GM23338 (cell line): Measurements from ENCODE around the gene DPYSL5. TPM values are rescaled to one million over a fixed set of nuclear protein-coding genes. Genes with fewer than 3 reads are reported as not detected.
"Not testable (repeated sequence)": the region's sequence is repeated elsewhere in the genome, so short reads cannot be mapped to it uniquely, and the experiment has no call there.

Source experiments
- ATAC-seq: fragments of 200-7000 bp; cut with Tn5 transposase; 3 replicates; pipeline ENCODE4 v1.9.1; 2020
- DNase-seq: peaks from one replicate; pipeline ENCODE4 v3.0.0-alpha.2; 2015; ENCODE audit warnings: low spot score
- H2AFZ ChIP-seq: fragments of 200-600 bp; sonication (generic); 2 replicates; pipeline ENCODE4 v1.8.0; 2016; ENCODE audit warnings: antibody characterized with exemption, mild to moderate bottlenecking, moderate library complexity
- H3F3A ChIP-seq: fragments of 200-600 bp; sonication (generic); replicated peaks from 2 replicates; pipeline ENCODE4 v1.8.0; 2017; ENCODE audit warnings: antibody characterized with exemption, mixed run types, low read depth
- H3K27ac ChIP-seq: fragments of 200-600 bp; sonication (generic); 2 replicates; pipeline ENCODE4 v1.6.1; 2016; ENCODE audit warnings: low read depth
- H3K27me3 ChIP-seq: fragments of 200-600 bp; sonication (generic); 2 replicates; pipeline ENCODE4 v1.8.0; 2016; ENCODE audit warnings: mild to moderate bottlenecking, mixed run types, moderate library complexity; ENCODE audit not compliant: insufficient read depth
- H3K36me3 ChIP-seq: fragments of 200-600 bp; sonication (generic); 2 replicates; pipeline ENCODE4 v1.8.0; 2016; ENCODE audit warnings: mild to moderate bottlenecking; ENCODE audit not compliant: insufficient read depth
- H3K4me1 ChIP-seq: fragments of 200-600 bp; sonication (generic); 2 replicates; pipeline ENCODE4 v1.8.0; 2016; ENCODE audit warnings: mild to moderate bottlenecking, moderate library complexity; ENCODE audit not compliant: insufficient read depth
- H3K4me2 ChIP-seq: fragments of 200-600 bp; sonication (generic); 2 replicates; pipeline ENCODE4 v1.7.1; 2017; ENCODE audit warnings: mixed run types
- H3K4me3 ChIP-seq: fragments of 200-600 bp; sonication (generic); 2 replicates; pipeline ENCODE4 v1.6.1; 2016; ENCODE audit warnings: mixed run types
- H3K79me2 ChIP-seq: fragments of 200-600 bp; sonication (generic); replicated peaks from 2 replicates; pipeline ENCODE4 v1.8.0; 2017; ENCODE audit warnings: mild to moderate bottlenecking; ENCODE audit not compliant: insufficient read depth
- H3K9me2 ChIP-seq: fragments of 200-600 bp; sonication (generic); 2 replicates; pipeline ENCODE4 v1.8.0; 2017; ENCODE audit not compliant: insufficient read depth
- H4K20me1 ChIP-seq: fragments of 200-600 bp; sonication (generic); replicated peaks from 2 replicates; pipeline ENCODE4 v1.8.0; 2017; ENCODE audit warnings: mild to moderate bottlenecking; ENCODE audit not compliant: insufficient read depth
- H3K27ac Mint-ChIP-seq: 2 replicates; pipeline ENCODE4 v1.8.0; 2020; ENCODE audit warnings: inconsistent platforms, mild to moderate bottlenecking, moderate library complexity, mixed read lengths
- H3K27me3 Mint-ChIP-seq: 3 replicates; pipeline ENCODE4 v1.8.0; 2022; ENCODE audit warnings: low read depth, mild to moderate bottlenecking, moderate library complexity, mixed read lengths, inconsistent platforms; ENCODE audit not compliant: insufficient read depth, poor library complexity
- H3K36me3 Mint-ChIP-seq: 3 replicates; pipeline ENCODE4 v1.8.0; 2021; ENCODE audit warnings: low read depth, mild to moderate bottlenecking, inconsistent platforms, moderate library complexity, mixed read lengths
- H3K4me1 Mint-ChIP-seq: 3 replicates; pipeline ENCODE4 v1.8.0; 2020; ENCODE audit warnings: mild to moderate bottlenecking, inconsistent platforms, mixed read lengths
- H3K4me3 Mint-ChIP-seq: 3 replicates; pipeline ENCODE4 v1.8.0; 2021; ENCODE audit warnings: moderate library complexity, mild to moderate bottlenecking, inconsistent platforms, mixed read lengths
- H3K9me3 Mint-ChIP-seq: 3 replicates; pipeline ENCODE4 v1.8.0; 2020; ENCODE audit warnings: moderate library complexity, mild to moderate bottlenecking, inconsistent platforms, mixed read lengths
- EZH2 ChIP-seq: fragments of 200-600 bp; sonication (generic); IDR thresholded peaks from one replicate; pipeline ENCODE4 v1.8.0; 2017; ENCODE audit warnings: antibody characterized with exemption, mild to moderate bottlenecking, low read depth; ENCODE audit not compliant: unreplicated experiment
- JUNB ChIP-seq: IDR thresholded peaks from one replicate; pipeline ENCODE4 v1.6.1; 2016; ENCODE audit warnings: antibody characterized with exemption; ENCODE audit not compliant: unreplicated experiment
- POLR2AphosphoS5 ChIP-seq: IDR thresholded peaks from 2 replicates; pipeline ENCODE4 v1.6.1; 2016; ENCODE audit warnings: antibody characterized with exemption, low read depth
- ZNF114 ChIP-seq: fragments of 250-450 bp; sonication (Bioruptor Pico); IDR thresholded peaks from 2 replicates; pipeline ENCODE4 v1.5.0; 2020; ENCODE audit warnings: mild to moderate bottlenecking, moderate library complexity
- polyA plus RNA-seq: library from polyadenylated mRNA; unstranded; fragments of >200 nt; fragmentation: Nextera tagmentation; extraction: Ambion mirVana; gene quantifications from 2 replicates; pipeline ENCODE4 v1.2.1, GENCODE V29; 2016
- total RNA-seq: library from RNA; depleted of rRNA; stranded (reverse); fragments of >200 nt; shearing (Covaris generic); gene quantifications from 2 replicates; pipeline ENCODE4 v1.2.3, GENCODE V29; 2014
- TF ChIP-seq, protein P1 (sequence below): IDR thresholded peaks from 2 replicates; pipeline ENCODE4 v1.6.1; 2016; ENCODE audit warnings: antibody characterized with exemption
- TF ChIP-seq, protein P2 (sequence below), 2 experiments: fragments of 200-600 bp in 1 of 2; sonication (generic) in 1 of 2; conservative IDR thresholded peaks; 2 replicates each; pipeline versions ENCODE4 v1.5.1 to v1.6.1; 2016 to 2017; ENCODE audit warnings: antibody characterized with exemption in 2 of 2, low read depth in 2 of 2, mild to moderate bottlenecking in 2 of 2, moderate library complexity in 1 of 2
- TF ChIP-seq, protein P3 (sequence below): fragments of 250-450 bp; sonication (Bioruptor Pico); IDR thresholded peaks from 2 replicates; pipeline ENCODE4 v1.5.0; 2020; ENCODE audit warnings: mild to moderate bottlenecking, moderate library complexity
- TF ChIP-seq, protein P4 (sequence below): IDR thresholded peaks from one replicate; pipeline ENCODE4 v1.6.1; 2018; ENCODE audit warnings: antibody characterized with exemption; ENCODE audit not compliant: unreplicated experiment

The DPYSL5 gene
- total and polyA plus RNA-seq, 2 experiments from 2014 or later, result 3.1 to 8.1 TPM

DNA sequence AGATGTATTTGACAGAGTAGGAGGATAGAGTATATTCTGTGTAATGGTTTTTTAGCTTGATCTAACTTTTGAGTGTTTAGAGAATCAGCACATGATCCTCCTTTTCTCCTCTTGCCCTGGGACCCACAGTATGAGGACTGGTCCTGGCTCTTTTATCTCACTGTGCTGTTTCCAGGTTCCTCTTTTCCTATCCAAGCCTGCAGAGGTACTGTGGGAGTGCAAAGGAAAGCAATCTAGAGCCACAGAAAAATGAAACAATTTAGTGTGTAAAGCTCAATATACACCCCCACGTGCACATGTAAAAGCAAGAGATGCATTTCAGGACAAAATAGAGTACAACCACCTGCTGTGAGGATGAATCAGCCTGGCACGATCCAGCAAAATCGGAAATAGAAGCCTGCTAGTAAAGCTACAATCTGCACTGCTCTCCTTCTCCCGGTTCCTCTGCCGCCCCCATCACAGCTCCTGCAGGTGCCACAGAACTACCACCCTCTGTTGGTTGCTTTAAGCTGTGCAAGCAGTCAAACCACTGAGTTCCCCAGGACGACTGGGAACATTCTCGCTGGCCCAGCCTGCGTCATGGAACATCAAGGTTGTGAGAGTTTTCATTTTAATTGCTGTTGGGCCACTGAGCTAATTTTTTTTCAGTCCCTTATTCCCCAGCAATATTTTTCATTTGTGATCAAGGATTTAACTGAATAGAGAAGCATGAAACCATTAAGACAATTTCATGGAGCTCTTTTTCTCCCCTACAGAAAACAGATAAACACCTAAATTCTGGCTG, 74.7 kb downstream of the DPYSL5 start:
- H3F3A ChIP-seq, result no peaks in the 10 kb centered on the region
- DNase-seq, result peak; percentile 89
- H3K79me2 ChIP-seq, result no peaks in the 10 kb centered on the region
- Mint-ChIP-seq H3K27me3 (no peaks in the 10 kb centered on the region), H3K4me1 (peaks cover 23% of the 10 kb centered on the region), H3K4me3 (no peak overlapping the region), H3K36me3 (no peaks in the 10 kb centered on the region), H3K9me3 (no peaks in the 10 kb centered on the region), H3K27ac (no peak overlapping the region)
- H3K9me2 ChIP-seq, result no peaks in the 10 kb centered on the region
- no peak overlapping the region for H2AFZ ChIP-seq
- H3K36me3 ChIP-seq, result no peaks in the 10 kb centered on the region
- no peak overlapping the region for H3K4me2 ChIP-seq
- no peak overlapping the region for H3K27ac ChIP-seq
- H3K27me3 ChIP-seq, result no peaks in the 10 kb centered on the region
- peak; percentile 95 for ATAC-seq
- H3K4me1 ChIP-seq, result peaks cover 4% of the 10 kb centered on the region; the same call in 1 of the 2 replicates
- no peak overlapping the region for H3K4me3 ChIP-seq
- no peak for TF ChIP-seq ZNF114
- TF ChIP-seq, protein P1, sequence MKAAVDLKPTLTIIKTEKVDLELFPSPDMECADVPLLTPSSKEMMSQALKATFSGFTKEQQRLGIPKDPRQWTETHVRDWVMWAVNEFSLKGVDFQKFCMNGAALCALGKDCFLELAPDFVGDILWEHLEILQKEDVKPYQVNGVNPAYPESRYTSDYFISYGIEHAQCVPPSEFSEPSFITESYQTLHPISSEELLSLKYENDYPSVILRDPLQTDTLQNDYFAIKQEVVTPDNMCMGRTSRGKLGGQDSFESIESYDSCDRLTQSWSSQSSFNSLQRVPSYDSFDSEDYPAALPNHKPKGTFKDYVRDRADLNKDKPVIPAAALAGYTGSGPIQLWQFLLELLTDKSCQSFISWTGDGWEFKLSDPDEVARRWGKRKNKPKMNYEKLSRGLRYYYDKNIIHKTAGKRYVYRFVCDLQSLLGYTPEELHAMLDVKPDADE, result no peak
- TF ChIP-seq, protein P2, sequence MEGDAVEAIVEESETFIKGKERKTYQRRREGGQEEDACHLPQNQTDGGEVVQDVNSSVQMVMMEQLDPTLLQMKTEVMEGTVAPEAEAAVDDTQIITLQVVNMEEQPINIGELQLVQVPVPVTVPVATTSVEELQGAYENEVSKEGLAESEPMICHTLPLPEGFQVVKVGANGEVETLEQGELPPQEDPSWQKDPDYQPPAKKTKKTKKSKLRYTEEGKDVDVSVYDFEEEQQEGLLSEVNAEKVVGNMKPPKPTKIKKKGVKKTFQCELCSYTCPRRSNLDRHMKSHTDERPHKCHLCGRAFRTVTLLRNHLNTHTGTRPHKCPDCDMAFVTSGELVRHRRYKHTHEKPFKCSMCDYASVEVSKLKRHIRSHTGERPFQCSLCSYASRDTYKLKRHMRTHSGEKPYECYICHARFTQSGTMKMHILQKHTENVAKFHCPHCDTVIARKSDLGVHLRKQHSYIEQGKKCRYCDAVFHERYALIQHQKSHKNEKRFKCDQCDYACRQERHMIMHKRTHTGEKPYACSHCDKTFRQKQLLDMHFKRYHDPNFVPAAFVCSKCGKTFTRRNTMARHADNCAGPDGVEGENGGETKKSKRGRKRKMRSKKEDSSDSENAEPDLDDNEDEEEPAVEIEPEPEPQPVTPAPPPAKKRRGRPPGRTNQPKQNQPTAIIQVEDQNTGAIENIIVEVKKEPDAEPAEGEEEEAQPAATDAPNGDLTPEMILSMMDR (conservative IDR thresholded peaks at IDR 0.05; ENCODE audit: low read depth in 2 of 2), result peak; percentile 68 to 88
- no peak for TF ChIP-seq EZH2
- TF ChIP-seq, protein P3, sequence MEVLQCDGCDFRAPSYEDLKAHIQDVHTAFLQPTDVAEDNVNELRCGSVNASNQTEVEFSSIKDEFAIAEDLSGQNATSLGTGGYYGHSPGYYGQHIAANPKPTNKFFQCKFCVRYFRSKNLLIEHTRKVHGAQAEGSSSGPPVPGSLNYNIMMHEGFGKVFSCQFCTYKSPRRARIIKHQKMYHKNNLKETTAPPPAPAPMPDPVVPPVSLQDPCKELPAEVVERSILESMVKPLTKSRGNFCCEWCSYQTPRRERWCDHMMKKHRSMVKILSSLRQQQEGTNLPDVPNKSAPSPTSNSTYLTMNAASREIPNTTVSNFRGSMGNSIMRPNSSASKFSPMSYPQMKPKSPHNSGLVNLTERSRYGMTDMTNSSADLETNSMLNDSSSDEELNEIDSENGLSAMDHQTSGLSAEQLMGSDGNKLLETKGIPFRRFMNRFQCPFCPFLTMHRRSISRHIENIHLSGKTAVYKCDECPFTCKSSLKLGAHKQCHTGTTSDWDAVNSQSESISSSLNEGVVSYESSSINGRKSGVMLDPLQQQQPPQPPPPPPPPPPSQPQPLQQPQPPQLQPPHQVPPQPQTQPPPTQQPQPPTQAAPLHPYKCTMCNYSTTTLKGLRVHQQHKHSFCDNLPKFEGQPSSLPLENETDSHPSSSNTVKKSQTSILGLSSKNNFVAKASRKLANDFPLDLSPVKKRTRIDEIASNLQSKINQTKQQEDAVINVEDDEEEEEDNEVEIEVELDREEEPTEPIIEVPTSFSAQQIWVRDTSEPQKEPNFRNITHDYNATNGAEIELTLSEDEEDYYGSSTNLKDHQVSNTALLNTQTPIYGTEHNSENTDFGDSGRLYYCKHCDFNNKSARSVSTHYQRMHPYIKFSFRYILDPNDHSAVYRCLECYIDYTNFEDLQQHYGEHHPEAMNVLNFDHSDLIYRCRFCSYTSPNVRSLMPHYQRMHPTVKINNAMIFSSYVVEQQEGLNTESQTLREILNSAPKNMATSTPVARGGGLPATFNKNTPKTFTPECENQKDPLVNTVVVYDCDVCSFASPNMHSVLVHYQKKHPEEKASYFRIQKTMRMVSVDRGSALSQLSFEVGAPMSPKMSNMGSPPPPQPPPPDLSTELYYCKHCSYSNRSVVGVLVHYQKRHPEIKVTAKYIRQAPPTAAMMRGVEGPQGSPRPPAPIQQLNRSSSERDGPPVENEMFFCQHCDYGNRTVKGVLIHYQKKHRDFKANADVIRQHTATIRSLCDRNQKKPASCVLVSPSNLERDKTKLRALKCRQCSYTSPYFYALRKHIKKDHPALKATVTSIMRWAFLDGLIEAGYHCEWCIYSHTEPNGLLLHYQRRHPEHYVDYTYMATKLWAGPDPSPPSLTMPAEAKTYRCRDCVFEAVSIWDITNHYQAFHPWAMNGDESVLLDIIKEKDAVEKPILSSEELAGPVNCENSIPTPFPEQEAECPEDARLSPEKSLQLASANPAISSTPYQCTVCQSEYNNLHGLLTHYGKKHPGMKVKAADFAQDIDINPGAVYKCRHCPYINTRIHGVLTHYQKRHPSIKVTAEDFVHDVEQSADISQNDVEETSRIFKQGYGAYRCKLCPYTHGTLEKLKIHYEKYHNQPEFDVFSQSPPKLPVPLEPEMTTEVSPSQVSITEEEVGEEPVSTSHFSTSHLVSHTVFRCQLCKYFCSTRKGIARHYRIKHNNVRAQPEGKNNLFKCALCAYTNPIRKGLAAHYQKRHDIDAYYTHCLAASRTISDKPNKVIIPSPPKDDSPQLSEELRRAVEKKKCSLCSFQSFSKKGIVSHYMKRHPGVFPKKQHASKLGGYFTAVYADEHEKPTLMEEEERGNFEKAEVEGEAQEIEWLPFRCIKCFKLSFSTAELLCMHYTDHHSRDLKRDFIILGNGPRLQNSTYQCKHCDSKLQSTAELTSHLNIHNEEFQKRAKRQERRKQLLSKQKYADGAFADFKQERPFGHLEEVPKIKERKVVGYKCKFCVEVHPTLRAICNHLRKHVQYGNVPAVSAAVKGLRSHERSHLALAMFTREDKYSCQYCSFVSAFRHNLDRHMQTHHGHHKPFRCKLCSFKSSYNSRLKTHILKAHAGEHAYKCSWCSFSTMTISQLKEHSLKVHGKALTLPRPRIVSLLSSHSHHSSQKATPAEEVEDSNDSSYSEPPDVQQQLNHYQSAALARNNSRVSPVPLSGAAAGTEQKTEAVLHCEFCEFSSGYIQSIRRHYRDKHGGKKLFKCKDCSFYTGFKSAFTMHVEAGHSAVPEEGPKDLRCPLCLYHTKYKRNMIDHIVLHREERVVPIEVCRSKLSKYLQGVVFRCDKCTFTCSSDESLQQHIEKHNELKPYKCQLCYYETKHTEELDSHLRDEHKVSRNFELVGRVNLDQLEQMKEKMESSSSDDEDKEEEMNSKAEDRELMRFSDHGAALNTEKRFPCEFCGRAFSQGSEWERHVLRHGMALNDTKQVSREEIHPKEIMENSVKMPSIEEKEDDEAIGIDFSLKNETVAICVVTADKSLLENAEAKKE (CRISPR knock-in tag), result no peak
- TF ChIP-seq JUNB, result no peak
- TF ChIP-seq, protein P4, sequence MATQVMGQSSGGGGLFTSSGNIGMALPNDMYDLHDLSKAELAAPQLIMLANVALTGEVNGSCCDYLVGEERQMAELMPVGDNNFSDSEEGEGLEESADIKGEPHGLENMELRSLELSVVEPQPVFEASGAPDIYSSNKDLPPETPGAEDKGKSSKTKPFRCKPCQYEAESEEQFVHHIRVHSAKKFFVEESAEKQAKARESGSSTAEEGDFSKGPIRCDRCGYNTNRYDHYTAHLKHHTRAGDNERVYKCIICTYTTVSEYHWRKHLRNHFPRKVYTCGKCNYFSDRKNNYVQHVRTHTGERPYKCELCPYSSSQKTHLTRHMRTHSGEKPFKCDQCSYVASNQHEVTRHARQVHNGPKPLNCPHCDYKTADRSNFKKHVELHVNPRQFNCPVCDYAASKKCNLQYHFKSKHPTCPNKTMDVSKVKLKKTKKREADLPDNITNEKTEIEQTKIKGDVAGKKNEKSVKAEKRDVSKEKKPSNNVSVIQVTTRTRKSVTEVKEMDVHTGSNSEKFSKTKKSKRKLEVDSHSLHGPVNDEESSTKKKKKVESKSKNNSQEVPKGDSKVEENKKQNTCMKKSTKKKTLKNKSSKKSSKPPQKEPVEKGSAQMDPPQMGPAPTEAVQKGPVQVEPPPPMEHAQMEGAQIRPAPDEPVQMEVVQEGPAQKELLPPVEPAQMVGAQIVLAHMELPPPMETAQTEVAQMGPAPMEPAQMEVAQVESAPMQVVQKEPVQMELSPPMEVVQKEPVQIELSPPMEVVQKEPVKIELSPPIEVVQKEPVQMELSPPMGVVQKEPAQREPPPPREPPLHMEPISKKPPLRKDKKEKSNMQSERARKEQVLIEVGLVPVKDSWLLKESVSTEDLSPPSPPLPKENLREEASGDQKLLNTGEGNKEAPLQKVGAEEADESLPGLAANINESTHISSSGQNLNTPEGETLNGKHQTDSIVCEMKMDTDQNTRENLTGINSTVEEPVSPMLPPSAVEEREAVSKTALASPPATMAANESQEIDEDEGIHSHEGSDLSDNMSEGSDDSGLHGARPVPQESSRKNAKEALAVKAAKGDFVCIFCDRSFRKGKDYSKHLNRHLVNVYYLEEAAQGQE, result no peak
- no peak for TF ChIP-seq POLR2AphosphoS5
- no peaks in the 10 kb centered on the region for H4K20me1 ChIP-seq

DNA sequence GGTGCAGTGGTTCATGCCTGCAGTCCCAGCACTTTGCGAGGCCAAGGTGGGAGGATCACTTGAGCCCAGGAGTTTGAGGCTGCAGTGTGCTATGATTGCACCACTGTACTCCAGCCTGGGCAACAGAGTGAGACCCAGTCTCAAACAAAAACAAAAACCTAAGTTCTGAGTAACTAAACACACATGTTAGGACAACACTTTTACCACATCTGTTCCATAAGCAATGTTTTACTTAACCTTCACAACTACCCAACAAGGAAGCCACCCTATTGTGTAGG, 75.2 kb downstream of the DPYSL5 start:
- H3K4me2 ChIP-seq, H3K27ac ChIP-seq, H3K36me3 ChIP-seq, DNase-seq, H3K79me2 ChIP-seq, H3K36me3 Mint-ChIP-seq, H3K4me1 ChIP-seq, H3K4me3 Mint-ChIP-seq, H2AFZ ChIP-seq, H3K27me3 Mint-ChIP-seq, H3K27me3 ChIP-seq, H3F3A ChIP-seq, H3K4me3 ChIP-seq, H3K9me2 ChIP-seq, H4K20me1 ChIP-seq, H3K27ac Mint-ChIP-seq, ATAC-seq, H3K9me3 Mint-ChIP-seq: not testable (repeated sequence)
- peaks cover 23% of the 10 kb centered on the region for H3K4me1 Mint-ChIP-seq
